GM18907 (cell line): ENCODE data around the gene ADCY5.

Experiments used
- ATAC-seq: cut with Tn5 transposase; IDR thresholded peaks from one replicate; pipeline ENCODE4 v1.9.1; 2021; ENCODE audit warnings: mild to moderate bottlenecking, moderate library complexity; ENCODE audit not compliant: unreplicated experiment

Gene ADCY5

GRCh38 chr3:123344907-123345594, 103.8 kb downstream of the ADCY5 start:
- ATAC-seq = no peak

DNA sequence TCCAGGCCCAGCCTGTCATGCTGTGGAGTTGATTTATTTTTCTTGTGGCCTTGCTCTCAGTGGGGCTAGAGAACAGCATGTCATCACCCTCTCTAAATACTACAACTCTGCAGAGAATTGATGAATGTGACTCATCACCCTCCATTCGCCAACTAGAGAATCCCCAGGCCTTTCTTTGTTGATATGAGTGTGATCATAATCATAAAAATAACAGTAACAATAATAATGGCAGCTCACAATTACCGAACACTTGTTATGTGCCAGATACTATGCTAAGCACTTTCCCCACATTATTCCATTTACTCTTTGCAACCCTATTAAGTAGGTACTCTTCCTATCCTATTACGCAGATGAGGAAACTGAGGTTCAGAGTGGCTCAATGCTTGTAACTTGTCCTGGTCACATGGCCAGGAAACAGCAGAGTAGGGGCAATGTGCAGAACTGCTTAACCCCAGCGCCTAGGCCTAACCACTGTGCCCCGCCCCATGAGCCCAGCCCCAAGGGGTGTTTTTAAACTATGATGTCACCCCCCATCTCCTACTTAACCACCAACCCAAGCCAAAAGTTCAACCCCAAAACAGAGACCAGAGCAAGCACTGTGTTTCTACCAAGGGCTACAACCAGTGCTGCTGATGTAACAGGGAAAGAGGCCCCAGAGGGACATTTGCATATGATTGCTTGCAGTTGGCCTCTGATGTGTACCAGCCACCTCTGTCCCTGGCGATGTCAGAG, 104.5 kb downstream of the ADCY5 start:
- no peak for ATAC-seq

GRCh38 chr3:123343296-123344174, 105.4 kb downstream of the ADCY5 start:
- no peak for ATAC-seq

DNA sequence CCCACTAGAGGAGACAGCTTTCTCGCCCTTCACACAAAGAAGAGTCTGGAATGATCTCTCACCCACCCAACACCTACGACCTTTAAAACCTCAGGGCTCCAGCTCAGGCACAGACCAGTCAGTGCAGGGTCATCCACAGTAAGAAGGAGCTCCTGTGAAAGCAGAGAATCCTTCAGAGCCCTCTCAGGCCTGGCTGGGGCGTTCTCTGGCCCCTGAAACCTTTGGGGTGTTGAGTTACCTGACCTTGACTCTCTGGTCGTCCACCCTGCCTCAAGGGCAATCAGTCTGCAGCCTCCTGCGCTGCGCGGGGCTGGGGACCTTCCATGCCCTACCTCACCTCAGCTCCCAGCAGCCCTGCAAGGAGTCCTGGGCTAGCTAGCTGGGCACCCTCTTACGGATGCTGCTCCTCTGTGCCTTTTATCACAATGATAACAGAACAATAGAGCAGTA, 106.2 kb downstream of the ADCY5 start:
- no peak for ATAC-seq

DNA sequence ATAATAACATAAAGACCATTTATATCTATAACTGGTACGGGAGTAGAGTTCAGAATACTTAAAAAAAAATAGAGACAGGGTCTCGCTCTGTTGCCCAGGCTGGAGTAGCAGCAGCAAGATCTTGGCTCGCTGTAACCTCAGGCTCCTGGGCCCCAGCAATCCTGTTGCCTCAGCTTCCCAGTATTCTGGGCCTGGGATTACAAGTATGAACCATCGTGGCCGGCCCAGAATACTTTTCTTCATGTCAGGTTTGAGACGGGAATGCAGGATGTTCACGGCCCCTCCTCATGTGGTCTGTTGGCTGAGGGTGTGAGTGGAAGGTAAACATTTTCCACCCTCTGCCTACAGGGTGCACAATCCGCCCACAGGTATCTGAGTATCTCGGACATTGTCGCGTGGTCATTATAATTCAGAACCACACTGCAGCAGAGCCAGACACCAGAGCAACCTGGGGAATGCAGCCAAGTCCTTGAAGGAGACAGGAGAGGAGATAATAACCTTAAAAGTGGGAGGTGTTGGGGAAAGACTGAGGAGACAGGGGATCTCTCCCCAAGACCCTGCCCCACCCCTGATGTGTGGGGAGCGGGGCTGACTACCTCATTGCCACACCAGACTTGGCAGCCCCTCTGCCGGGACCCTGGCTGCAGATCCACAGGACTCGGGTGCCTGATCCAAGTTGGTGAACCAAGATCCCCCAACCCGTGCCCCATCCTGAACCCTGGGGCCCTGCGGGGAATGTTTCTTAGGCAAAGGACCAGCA, 106.8 kb downstream of the ADCY5 start:
- no peak for ATAC-seq

GRCh38 chr3:123340336-123340735, 108.6 kb downstream of the ADCY5 start:
- ATAC-seq = no peak

DNA sequence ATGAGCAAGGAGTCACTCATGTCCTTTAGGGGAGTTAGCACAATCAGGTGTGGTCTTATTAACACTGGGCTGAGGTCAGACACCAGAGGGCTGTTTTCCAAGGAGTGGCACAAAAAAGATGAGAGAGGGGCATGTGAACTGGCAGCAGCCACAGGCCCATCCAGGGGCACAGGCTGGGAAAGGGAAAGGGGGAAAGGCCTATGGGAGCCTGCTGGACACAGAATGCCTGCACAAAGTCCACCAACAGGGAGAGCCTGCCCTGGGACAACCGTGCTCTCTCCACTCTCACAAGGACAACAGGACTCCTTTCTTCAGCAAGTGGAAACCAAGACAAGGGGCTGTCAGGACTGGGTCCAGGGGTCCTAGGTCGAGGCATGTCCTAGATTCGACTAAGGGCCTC, 109.6 kb downstream of the ADCY5 start:
- ATAC-seq = no peak

DNA sequence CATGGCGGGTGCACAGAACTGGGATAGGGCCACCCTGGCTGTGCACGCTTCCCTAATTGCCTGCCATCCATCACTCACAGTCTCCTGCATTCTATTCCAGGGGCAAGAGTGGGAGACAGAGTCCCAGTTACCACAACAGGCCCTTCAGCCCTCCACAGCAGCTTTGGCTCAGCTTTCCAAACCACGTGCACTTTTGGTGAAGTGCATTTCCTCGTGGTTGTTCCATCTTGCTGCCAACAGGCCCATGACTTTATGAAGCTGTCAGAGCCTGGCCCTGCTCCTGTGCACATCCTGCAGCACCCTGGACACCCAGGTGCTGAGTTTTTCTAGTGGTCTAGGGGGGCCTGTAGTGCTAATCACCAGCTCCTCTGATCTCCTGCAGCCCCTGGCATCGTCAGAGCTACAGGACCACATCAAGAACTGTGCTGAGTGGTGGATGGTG, 110.2 kb downstream of the ADCY5 start:
- ATAC-seq = no peak

DNA sequence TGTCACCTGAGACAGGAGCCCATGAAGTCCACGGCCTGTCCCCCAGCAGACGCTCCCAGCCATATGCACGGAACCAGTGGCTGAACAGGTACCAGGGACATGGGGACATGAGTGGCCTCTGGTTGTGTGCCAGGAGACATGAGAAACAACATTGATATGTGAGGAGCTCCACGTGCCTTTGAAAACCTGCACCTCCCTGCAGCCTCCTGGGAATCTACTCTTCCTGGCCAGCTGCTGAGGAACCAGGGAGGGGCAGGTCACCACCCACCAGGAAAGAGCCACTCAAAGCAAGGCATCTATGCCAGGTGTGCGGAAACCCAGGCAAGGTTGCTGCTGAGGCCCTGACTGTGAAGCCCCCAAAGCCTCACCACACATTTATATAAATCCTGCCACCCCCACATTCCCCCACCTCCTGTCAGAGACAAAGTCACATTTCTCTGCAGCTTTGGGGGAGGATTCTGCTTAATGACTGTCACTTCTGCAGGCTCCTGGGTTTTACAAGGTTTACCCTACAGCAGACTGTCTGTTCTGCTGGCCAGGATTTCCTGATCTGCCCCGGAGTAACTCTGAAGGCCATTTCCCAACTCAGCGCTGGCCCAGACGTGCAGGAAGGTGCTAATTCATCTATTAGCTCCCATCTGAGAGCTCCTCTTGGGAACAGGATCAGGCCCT, 110.8 kb downstream of the ADCY5 start:
- ATAC-seq = no peak

DNA sequence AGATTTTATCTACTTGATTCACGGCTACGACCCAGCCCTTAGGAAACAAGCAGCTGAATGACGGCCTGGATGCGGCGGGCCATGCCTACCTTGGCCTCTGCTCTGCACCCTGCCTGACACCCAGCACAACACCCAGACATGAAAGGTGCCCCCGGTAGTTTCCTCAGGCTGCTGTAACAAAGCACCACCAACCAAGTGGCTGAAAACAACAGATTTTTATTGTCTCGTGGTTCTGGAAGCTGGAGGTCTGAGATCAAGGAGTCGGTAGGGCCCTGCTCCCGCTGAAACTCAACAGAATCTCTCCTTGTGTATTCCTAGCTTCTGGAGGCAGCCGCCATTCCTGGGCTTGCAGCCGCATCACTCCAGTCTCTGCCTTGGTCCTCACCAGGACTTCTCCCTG, 111.7 kb downstream of the ADCY5 start:
- ATAC-seq = no peak

DNA sequence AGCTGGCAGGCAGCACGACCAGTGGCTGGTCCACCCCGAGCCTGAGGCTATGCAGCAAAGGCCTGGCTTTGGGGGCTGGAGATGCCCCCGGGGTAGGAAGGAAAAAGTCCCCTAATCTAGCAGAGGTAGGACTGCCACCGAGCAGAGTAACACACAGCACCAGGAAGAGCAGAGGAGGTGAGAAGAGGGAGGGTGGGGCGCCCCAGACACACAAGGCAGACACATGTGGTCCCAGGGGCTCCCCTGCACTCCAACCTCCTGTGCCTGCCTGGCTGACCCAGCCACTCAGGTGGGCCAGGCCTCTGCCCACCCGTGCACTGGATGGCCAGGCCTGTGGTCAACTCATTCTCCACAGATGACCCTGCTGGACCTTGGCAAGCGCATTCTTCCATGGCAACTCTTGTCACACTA, 112.4 kb downstream of the ADCY5 start:
- ATAC-seq = no peak

GRCh38 chr3:123336001-123336400, 112.9 kb downstream of the ADCY5 start:
- no peak for ATAC-seq

DNA sequence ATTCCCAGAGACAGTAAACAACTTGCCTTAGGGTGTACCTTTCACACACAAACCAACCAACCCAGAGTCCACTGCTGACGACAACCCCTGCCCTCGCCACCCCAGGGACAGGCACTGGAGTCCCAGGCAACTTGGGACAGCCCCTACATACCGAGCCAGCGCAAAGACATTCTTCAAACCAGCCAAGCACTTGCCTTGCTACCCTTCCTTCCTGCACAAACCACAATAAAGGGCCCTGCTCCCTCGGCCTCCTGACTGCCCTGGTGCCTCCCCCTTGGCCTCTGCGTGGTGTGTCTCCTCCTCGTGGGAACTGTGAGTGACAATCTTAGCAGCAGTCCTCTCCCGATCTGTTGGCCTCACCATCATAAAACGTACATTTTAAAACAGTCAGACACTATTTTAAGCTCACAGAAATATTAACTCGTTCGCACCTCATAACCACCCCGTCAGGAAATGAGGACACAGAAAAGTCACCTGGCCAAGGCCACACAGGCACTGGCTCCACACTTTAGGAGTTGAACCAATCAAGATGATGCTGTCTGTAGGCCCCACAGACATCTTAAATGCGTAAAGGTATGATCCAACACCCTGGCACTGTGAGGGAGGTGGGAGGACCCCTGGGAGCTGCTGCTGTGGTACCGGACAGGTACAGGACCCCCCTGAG, 113.8 kb downstream of the ADCY5 start:
- ATAC-seq = no peak

GRCh38 chr3:123334056-123334455, 114.8 kb downstream of the ADCY5 start:
- ATAC-seq = no peak

GRCh38 chr3:123333401-123333800, 115.5 kb downstream of the ADCY5 start:
- ATAC-seq = no peak

DNA sequence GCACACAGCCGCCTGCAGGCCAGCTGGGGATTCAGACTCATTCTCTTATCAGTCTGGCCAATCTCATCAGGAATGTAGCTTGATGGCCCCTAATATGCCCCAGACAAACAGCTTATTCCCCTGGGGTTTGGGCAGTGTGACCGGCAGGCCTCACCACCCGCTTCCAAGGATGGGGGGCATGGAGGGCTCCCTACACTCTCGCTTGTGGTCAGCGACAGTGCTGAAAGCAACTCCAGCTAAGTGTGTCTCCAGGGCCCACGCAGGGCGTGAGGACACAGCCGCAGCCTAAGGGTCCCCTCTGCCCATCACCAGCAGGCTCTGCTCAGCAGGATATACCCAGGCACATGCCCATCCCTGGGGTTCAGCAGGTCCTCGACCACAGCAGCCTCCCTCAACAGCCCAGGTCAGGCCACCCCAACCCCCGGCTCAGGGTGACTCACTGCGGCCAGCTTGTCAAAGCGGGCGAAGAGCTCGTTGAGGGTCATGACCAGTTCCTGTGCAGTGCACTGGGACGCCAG, 116.7 kb downstream of the ADCY5 start:
- no peak for ATAC-seq

DNA sequence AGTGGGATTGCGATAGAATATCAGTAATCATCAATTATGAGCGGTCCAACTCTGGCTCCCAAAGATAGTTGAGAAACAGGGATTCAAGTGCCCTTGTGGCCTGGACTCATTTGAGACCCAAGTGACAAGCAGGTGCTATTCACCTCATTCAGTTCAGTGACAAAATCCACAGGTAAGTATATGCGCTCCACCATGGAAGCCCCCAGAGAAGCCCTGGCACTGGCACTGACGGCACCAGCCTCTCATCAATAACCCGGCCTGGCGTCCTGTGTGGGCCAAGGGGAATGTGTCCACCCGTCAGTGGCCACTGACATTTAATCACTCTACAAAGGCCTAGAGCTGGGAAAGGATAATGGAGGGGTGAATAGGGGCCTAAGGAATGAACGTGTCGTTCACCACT, 117.2 kb downstream of the ADCY5 start:
- no peak for ATAC-seq

GRCh38 chr3:123331006-123331405, 117.9 kb downstream of the ADCY5 start:
- no peak for ATAC-seq

- ATAC-seq = no peak
Measured at GRCh38 chr3:123330441-123330991, 118.4 kb downstream of the ADCY5 start.
